GM13976 (cell line): Measurements from ENCODE around the gene RAD9A.

Source experiments
- DNase-seq: peaks from one replicate; pipeline ENCODE4 v3.0.0; 2012; ENCODE audit warnings: low spot score
- CTCF ChIP-seq: IDR thresholded peaks from 2 replicates; pipeline ENCODE4 v1.5.1; 2012; ENCODE audit warnings: borderline replicate concordance, mild to moderate bottlenecking; ENCODE audit not compliant: insufficient read depth; ENCODE audit errors: extremely low read depth, missing control alignments, control extremely low read depth
- in situ Hi-C: fragments of 300-500 bp; cut with MboI; formaldehyde crosslinking; loops from one replicate; pipeline ENCODE4 v1.12.0; 2022; ENCODE audit warnings: low sequenced_read_pairs, mixed read lengths, inconsistent platforms; ENCODE audit not compliant: unreplicated experiment

The RAD9A gene

GRCh38 chr11:67349036-67349435, 42.8 kb upstream of the RAD9A start:
- in situ Hi-C loops = no loop called here
- TF ChIP-seq CTCF = no peak

GRCh38 chr11:67349457-67349856, 42.3 kb upstream of the RAD9A start:
- DNase-seq = no peak
- no peak for TF ChIP-seq CTCF
- in situ Hi-C loops = no loop called here

More at GRCh38 chr11:67349036-67349435, 42.8 kb upstream of the RAD9A start:
- DNase-seq = no peak

- in situ Hi-C loops = no loop called here
- no peak for DNase-seq
- TF ChIP-seq CTCF = no peak
Observed at GRCh38 chr11:67349928-67350465, 41.8 kb upstream of the RAD9A start.

GRCh38 chr11:67351275-67352005, 40.3 kb upstream of the RAD9A start:
- peak; percentile 91 for TF ChIP-seq CTCF
- in situ Hi-C loops = no loop called here
- peak; percentile 82 for DNase-seq

- TF ChIP-seq CTCF = no peak
- peak; percentile 67 for DNase-seq
- in situ Hi-C loops = no loop called here
Observed at GRCh38 chr11:67352546-67353316, 39.1 kb upstream of the RAD9A start.

GRCh38 chr11:67353317-67354074, 38.3 kb upstream of the RAD9A start, which contains the start of gene POLD4:
POLD4 (minus strand) TSS chr11:67353546; CDS start chr11:67353399, 147 bp downstream.
- in situ Hi-C loops = no loop called here
- DNase-seq = peak; percentile 99
- TF ChIP-seq CTCF = no peak
